ENCODE measurements around the gene RUBCN.
"Not testable (repeated sequence)": the region's sequence is repeated elsewhere in the genome, so short reads cannot be mapped to it uniquely, and the experiment has no call there.

The RUBCN gene

GRCh38 chr3:197682713-197683112 lies 54.0 kb downstream of the RUBCN start:
- DNase-seq: no peak

DNA sequence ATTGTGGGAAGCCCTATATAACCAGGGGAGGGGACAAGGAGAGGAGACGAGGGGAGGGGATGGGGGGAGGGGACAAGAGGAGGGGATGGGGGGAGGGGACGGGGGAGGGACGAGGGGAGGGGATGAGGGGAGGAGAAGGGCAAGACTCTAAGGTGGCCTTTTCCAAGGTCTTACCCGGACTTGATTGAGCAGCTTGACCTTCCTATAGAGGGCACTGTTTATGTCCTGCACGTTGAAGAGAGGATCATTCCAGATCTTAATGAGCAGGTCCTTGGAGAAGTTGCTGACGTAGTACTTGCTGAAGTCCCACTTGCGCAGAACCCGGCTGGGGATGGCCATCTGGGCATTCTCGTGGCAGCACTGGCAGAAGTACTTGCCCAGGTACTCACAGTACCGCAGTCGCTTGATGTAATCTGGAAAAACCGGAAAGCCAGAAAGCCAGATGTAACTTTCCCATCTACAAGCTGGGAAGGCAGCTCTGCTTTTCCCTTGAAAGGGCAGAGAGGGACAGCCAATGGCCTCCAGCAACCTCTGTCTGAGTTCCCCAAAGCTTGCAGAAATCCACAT lies 55.7 kb downstream of the RUBCN start:
- DNase-seq: no peak

- no peak for DNase-seq
These were observed 60.8 kb downstream of the RUBCN start for GRCh38 chr3:197675951-197676350.

- no peak for DNase-seq
These were observed 61.2 kb downstream of the RUBCN start for GRCh38 chr3:197675563-197675860.

GRCh38 chr3:197674741-197675562 lies 61.8 kb downstream of the RUBCN start:
- no peak for DNase-seq

DNA sequence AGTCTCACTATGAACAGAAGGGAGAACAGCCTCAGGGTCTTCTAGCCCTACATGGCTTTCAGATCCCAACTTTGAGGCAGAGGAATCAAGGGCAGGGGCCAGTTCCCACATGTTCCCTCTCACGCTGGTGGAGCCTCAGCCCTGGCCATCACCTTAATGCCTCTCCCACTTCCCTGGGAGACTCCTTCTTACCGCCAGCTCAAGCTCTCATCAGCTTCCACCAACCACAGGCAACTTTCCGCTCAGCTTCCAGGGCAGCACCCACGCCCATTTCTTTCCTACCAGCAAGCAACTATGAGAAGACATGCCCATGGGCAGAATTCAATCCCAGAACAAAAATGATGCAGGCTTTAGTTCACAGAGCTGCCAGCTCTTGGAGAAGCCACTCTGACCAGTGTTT lies 63.5 kb downstream of the RUBCN start:
- no peak for DNase-seq

DNA sequence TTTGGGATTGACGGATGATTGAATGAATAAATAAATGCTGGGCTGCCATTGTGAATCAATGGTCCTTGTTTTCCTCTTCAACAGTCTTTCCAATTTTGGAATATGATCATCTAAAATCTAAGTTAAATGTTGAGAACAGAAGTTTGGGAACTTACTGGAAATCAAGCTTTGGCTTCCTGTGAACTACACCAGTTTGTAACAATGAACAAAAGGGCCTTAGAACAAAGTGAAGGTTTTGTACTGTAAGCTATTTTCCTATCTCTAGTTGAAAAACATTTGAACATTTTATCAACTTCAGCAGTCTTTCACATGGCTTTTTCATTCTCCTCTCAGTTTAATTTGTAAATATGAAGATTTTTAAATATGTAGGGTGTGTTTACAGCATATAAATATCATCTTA lies 66.3 kb downstream of the RUBCN start:
- DNase-seq: no peak

- no peak for DNase-seq
These were observed 68.7 kb downstream of the RUBCN start for GRCh38 chr3:197667968-197668367.

DNA sequence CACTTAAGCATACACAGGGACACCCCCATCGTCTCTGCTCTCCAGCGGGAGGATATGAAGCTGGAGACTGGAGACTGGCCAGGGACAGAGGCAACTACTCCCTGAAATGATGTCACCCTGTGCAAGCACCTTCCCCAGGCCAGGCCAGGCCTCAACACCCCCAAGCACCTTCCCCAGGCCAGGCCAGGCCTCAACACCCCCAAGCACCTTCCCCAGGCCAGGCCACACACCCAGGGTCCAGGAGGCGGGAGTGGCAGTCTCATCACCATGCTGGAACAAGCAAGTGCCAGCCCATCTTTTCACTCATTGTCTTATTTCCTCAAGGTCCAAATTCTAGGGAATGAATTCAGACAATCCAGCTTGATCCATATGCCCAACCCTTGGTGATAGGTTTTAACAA lies 69.4 kb downstream of the RUBCN start:
- not testable (repeated sequence) for DNase-seq

- DNase-seq: not testable (repeated sequence)
These were observed 70.4 kb downstream of the RUBCN start for GRCh38 chr3:197666221-197666842.

DNA sequence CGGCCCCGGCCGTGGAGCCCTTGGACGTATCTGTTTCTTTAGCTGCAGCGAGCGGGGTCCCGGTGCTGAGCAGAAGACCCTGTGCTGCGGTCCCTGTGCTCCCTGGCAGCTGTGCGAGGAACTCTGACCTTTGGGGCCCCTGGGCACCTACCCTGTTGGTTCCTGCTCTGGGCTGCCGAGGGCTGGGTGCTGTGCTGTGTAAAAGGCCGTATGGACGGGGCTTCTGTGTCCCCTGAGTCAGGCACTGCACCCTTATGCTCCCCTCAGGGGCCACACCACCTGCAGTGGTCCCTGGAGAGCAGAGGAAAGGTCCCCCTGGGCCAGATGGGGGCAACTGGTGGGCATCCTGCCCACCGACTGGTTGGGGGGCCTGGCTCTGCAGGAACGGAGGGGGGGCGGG lies 71.2 kb downstream of the RUBCN start:
- DNase-seq: not testable (repeated sequence)

DNA sequence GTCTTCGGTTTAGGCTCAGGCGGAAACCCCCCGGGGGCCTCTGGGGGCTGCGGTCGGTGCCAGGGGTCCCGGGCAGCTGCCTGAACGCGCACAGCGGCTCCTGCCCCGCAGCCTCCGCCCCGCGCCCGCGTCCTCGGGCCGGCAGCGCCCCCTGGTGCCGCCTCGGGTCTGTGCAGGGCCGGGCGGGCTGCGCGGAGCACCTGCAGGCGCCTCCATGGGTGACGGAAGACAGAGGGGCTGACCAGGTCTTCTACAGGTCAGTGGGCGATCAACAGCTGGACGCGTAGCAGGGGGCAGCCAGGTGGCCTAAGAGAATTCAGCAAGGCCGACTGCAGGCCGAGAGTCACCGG lies 71.6 kb downstream of the RUBCN start:
- DNase-seq: not testable (repeated sequence)

DNA sequence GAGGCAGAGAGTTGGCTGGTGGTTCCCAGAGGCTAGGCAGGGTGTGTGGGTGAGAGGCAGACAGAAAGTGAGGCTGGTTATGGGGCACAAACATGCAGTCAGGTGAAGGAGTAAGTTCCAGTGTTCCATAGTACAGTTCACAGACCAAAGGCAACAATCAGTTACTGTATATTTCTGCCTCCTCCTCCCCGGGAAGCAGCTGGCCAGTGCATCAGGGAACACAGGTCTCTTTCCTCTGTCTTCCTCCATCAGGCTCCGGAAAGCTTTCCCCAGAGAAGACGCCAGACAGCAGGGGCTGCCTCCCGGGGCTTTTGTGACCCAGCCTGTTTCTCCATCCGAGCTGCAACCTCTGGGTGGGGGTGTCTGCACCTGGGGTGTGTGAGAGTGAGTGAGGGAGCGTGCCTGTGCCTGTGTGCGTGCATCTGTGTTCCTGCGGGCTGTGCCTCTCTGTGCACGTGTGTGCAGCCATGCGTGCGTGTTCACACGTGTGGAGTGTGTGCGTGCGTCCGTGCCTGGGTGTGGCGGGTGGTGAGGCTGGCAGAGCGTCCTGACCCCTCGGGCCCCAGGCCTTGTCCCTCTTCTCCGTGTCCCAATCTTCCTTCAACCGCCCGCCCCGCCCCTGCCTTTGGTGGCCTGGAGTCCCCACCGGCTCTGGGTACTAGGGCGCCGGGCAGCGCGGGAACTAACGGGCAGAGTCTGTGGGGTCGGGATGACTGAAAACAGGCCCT lies 72.1 kb downstream of the RUBCN start:
- DNase-seq: not testable (repeated sequence)

GRCh38 chr3:197663367-197664140 lies 73.2 kb downstream of the RUBCN start:
- not testable (repeated sequence) for DNase-seq

DNA sequence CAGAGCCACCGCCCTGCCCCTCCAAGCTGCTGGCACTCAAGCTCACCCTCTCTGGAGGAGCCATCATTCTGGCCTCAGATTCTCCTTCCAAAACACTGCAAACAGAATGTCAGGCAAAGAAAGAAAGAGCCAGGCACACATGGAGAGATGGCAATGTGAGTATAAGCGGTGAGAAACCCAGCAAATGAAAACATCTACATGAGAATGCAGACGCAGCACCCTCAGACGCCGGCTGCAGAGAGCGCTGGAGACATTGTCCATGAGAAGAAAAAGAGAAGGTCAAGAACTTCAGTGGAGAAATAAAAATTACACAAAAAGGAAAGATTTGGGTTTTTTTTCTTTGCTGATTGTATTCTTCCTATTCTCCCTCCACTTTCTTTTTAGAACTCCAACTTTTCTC lies 74.4 kb downstream of the RUBCN start:
- not testable (repeated sequence) for DNase-seq

DNA sequence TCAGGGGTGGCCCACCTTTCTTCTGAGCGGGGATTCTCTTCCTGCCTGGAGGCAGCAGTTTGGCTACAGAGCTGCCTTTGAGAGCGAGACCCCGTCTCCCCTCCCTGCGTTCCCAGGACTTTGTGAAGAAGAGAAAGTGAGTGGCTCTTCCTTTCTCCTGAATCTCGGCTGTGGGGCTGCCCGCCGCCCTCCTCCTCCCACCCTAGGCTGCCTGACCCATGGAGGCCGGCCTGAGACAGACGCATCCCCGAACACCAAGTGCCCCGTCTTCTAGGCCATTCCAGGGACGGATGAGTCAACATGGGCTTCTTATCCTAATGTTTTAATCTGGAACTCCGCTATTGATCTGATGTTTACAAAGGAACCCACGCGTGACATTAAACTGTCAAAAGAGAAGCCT lies 74.8 kb downstream of the RUBCN start:
- DNase-seq: not testable (repeated sequence)

DNA sequence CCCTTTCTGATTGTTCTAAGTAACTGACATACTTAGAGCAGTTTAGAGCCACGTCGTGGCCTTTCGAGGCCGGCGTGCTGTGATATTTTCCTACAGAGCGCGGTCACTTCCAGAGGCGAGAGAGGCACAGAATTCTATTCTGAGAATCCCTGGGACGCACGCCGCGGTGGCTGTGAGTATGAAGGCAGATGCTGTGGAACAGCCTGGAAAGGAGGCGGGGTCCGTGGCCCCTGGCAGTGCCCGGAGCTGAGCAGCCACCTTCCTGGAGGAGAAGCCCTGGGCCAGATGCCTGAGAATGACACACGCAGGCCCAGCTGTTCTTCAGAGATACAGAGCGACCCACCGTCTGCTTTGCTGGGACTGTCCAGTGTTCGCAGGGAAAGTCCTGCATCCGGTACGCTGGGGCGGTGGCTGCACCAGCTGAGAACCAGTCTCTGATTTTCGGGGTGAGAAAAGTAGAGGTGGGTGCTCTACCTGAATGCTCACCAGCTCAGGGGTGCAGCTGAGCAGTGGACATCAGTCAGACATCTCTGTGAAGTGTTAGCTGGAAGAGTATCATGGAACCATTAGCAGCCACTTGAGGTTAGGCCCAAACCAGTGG lies 75.4 kb downstream of the RUBCN start:
- not testable (repeated sequence) for DNase-seq

GRCh38 chr3:197659701-197660100 lies 77.0 kb downstream of the RUBCN start:
- not testable (repeated sequence) for DNase-seq

DNA sequence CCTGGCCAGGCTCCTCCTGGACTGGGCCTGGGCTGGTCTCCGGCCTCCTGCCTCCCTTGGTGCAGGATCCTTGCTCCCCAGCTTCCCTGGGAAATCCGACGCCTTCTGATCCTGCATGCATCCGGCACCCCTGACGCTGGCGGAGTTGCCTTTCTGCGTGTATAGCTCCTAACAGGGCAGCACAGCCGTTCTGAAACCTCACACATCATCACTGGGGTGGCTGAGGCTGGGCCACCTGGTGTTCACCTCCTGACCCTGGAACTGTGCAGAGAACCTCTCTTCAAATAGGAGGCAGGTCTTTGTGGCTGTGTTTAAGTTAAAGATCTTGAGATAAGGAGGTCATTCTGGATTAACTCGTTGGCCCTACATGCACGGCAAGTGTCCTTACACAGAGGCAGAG lies 77.6 kb downstream of the RUBCN start:
- DNase-seq: not testable (repeated sequence)

- DNase-seq: not testable (repeated sequence)
These were observed 78.0 kb downstream of the RUBCN start for GRCh38 chr3:197658706-197659105.

DNA sequence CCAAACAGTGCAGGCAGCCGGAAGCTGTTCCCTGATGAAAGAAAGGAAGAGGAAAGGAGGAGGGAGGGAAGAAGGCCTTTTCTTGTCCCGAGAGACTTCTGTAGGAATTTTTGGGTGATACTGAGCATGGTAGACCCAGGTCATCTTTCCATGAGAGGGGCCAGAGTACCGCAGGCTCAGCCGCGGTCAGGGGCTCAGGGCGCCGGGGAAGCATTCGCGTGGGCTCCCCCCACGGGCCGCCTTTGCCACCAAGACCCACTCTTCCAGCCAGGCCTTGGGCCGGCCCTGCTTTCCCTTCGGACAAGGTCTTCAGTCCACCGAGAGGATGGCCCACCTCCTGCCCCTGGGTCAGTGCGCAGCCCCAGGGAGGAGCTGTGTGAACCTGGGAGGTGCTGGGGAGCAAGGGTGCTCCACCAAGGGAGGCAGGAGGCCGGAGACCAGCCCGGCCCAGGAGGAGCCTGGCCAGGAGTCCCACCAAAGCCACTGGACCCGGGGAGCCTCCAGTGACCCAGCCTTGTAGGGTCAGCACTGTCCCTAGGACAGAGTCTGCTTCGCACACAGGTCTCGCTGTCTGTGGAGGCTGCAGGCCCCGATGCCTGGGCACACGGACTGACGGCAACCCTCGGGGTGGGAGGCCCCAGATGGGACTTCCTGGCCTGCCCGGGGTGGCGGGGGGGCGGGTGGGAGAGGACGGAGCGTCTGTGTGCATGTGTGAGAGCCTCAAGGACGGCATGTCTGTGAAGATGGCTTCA lies 79.0 kb downstream of the RUBCN start:
- not testable (repeated sequence) for DNase-seq

DNA sequence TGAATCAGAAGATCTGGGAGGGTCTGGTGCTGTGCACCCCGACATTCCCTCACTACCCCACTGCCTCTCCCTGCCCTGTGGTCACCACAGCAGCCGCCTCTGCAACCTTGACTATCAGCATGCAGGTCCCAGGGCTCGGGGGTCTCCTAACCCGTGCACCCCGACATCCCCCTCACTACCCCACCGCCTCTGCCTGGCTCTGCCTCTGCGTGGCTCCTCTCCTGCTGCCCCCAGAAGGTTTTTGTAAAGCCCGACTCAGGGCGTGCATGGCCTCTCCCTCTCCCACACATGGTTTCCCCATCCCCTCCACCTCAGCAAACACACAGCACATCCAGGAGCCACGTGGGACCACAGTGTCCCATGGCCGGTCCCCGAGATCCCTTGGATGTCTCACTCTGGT lies 79.7 kb downstream of the RUBCN start:
- DNase-seq: not testable (repeated sequence)

Measured in activated CD4-positive, alpha-beta T cell treated with anti-CD3 and anti-CD28 coated beads for 1 hour (primary cell).